Activated CD8-positive, alpha-beta T cell treated with anti-CD3 and anti-CD28 coated beads for 36 hours (primary cell): Measurements from ENCODE around the gene LAMA1. TPM values are rescaled to one million over a fixed set of nuclear protein-coding genes. Genes with fewer than 3 reads are reported as not detected.

Experiments used
- ATAC-seq: fragments of 200-7000 bp; cut with Tn5 transposase; one replicate; pipeline ENCODE4 v1.10.0; 2021; ENCODE audit warnings: mild to moderate bottlenecking, moderate library complexity
- CTCF ChIA-PET: fragments of 350-600 bp; sonication (Branson Sonifier 250); formaldehyde crosslinking; loops from one replicate; lab custom pipeline; 2021; ENCODE audit warnings: antibody characterized with exemption; lab: Charles Lee
- POLR2A ChIA-PET: fragments of 350-600 bp; sonication (Branson Sonifier 250); formaldehyde crosslinking; loops from one replicate; lab custom pipeline; 2021; ENCODE audit warnings: antibody characterized with exemption; lab: Charles Lee
- DNase-seq: peaks from one replicate; pipeline ENCODE4 v3.0.0-alpha.2; 2020
- H3K27ac Mint-ChIP-seq: one replicate; pipeline ENCODE4 v1.8.0; 2021; ENCODE audit warnings: mild to moderate bottlenecking, mixed read lengths
- H3K27me3 Mint-ChIP-seq: one replicate; pipeline ENCODE4 v1.8.0; 2021; ENCODE audit warnings: mixed read lengths
- H3K36me3 Mint-ChIP-seq: one replicate; pipeline ENCODE4 v1.8.0; 2021; ENCODE audit warnings: low read depth, mixed read lengths
- H3K4me1 Mint-ChIP-seq: one replicate; pipeline ENCODE4 v1.8.0; 2021; ENCODE audit warnings: low read depth, mixed read lengths
- H3K4me3 Mint-ChIP-seq: one replicate; pipeline ENCODE4 v1.8.0; 2021; ENCODE audit warnings: mild to moderate bottlenecking, moderate library complexity, mixed read lengths
- H3K9me3 Mint-ChIP-seq: one replicate; pipeline ENCODE4 v1.8.0; 2021; ENCODE audit warnings: mixed read lengths
- intact Hi-C: fragments of 100-400 bp; cut with micrococcal nuclease; formaldehyde crosslinking; loops from one replicate; pipeline ENCODE4 v1.10.0; 2022
- total RNA-seq, 2 experiments: library from RNA; stranded (reverse); gene quantifications; one replicate each; pipeline ENCODE4 v1.2.3, GENCODE V29; 2021
- TF ChIP-seq, protein P1 (sequence below): fragments of 200-600 bp; IDR thresholded peaks from one replicate; pipeline ENCODE4 v1.8.0; 2022; ENCODE audit warnings: antibody characterized with exemption, mild to moderate bottlenecking

The LAMA1 gene
- total RNA-seq, 2 experiments from 2014 or later: not detected

DNA sequence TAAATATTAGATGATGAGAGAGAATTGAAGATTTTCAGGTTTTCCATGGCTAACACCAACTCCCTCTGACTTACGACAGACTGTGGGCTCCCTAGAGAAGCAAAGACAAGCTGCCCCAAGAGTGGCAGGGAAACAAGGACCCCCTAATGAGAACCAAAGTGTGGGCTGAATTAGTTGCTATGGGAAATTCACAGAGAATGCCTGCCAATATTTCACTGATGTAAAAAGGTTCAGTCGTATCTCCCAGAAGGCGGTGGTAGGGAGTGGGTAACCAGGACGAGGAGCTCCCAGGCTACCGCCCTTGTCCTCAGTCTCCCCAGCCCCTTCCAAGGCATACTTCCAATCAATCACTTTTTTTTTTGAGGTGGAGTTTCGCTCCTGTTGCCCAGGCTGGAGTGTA is 113.6 kb downstream of the LAMA1 start:
- intact Hi-C loops: no loop called here
- Mint-ChIP-seq H3K27me3 (no peaks in the 10 kb centered on the region), H3K4me3 (no peak overlapping the region), H3K27ac (no peak overlapping the region), H3K36me3 (no peaks in the 10 kb centered on the region), H3K9me3 (no peaks in the 10 kb centered on the region), H3K4me1 (no peaks in the 10 kb centered on the region)
- TF ChIP-seq, protein P1, sequence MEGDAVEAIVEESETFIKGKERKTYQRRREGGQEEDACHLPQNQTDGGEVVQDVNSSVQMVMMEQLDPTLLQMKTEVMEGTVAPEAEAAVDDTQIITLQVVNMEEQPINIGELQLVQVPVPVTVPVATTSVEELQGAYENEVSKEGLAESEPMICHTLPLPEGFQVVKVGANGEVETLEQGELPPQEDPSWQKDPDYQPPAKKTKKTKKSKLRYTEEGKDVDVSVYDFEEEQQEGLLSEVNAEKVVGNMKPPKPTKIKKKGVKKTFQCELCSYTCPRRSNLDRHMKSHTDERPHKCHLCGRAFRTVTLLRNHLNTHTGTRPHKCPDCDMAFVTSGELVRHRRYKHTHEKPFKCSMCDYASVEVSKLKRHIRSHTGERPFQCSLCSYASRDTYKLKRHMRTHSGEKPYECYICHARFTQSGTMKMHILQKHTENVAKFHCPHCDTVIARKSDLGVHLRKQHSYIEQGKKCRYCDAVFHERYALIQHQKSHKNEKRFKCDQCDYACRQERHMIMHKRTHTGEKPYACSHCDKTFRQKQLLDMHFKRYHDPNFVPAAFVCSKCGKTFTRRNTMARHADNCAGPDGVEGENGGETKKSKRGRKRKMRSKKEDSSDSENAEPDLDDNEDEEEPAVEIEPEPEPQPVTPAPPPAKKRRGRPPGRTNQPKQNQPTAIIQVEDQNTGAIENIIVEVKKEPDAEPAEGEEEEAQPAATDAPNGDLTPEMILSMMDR: no peak
- DNase-seq (no peak), ATAC-seq (no peak)
- ChIA-PET POLR2A (no interaction called here), CTCF (no interaction called here)

DNA sequence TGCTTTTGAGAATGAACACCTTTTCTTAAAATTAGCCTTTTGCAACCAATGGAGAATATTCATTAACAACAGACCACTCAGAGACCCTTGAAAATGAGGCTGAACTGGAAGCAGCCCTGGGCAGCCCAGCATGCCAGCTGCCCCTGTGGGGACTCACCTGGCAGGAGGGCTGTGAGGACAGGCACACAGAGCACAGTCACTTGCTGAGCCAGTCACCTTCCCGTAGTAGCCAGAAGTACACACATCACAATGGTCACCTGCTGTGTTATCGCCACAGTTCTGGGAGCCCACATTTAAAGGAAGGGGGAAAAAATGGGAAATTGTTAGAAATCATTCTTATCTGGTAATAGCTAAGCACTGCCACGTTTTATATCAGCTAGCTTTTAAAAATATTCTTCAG is 115.5 kb downstream of the LAMA1 start:
- CTCF ChIA-PET: no interaction called here
- intact Hi-C loops: no loop called here
- DNase-seq (no peak), ATAC-seq (no peak)
- no peaks in the 10 kb centered on the region for H3K27me3 Mint-ChIP-seq
- no peak overlapping the region for H3K4me3 Mint-ChIP-seq
- POLR2A ChIA-PET: no interaction called here
- no peaks in the 10 kb centered on the region for H3K36me3 Mint-ChIP-seq
- TF ChIP-seq, protein P1: no peak
- no peak overlapping the region for H3K27ac Mint-ChIP-seq
- H3K4me1 Mint-ChIP-seq: no peaks in the 10 kb centered on the region
- no peaks in the 10 kb centered on the region for H3K9me3 Mint-ChIP-seq

DNA sequence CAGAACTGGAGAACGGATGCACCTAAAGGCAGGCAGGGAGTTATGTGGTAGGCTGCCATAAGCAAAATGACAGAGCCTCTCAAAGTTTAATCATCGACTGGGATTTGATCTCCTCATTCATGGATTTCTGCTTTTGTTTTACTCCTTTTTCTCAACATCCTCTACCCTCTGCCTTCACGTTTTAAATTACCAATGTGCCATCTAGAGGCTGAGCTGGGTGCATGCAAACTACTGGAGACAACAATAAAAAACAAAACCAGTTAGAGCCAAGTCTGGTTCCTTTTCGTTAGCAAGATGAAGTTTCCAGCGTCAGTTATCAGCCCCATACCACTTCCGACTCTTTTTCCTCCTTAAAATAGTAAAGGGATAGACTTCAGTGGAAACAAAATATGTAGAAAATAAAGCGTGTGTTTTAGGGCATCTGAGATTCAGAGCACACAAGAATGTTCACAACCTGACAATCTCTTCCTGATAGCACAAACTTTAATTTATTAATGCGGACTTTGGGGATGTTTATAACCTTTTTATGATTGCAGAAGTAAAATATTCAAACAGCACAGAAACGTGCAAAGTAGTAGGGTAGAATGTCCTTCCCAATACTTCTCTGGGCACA is 117.0 kb downstream of the LAMA1 start:
- DNase-seq (no peak), ATAC-seq (no peak)
- intact Hi-C loops: no loop called here
- ChIA-PET POLR2A (no interaction called here), CTCF (no interaction called here)
- H3K27me3 Mint-ChIP-seq: no peaks in the 10 kb centered on the region
- no peaks in the 10 kb centered on the region for H3K36me3 Mint-ChIP-seq
- no peaks in the 10 kb centered on the region for H3K9me3 Mint-ChIP-seq
- H3K4me3 Mint-ChIP-seq: no peak overlapping the region
- TF ChIP-seq, protein P1: no peak
- no peak overlapping the region for H3K27ac Mint-ChIP-seq
- H3K4me1 Mint-ChIP-seq: no peaks in the 10 kb centered on the region

DNA sequence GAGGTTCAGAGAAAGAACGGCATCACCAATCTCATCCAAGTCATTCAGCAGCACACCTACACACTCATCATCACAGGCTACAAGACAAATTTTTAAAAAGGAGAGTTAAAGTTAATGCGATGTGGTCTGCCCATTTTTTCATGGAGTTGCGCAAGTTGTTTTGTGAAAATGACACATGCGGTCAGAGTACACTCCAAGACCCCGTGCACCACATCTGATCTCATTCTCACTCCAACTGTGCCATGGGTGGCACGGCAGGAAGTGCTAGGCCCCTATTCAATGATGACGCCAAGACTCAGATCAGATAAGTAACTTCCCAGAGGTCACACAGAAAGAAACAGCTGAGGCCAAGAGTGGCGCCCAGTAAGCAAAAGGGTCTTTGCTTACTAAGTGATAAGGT is 119.8 kb downstream of the LAMA1 start:
- Mint-ChIP-seq H3K36me3 (no peaks in the 10 kb centered on the region), H3K4me1 (no peaks in the 10 kb centered on the region), H3K27me3 (no peaks in the 10 kb centered on the region), H3K9me3 (no peaks in the 10 kb centered on the region), H3K4me3 (no peak overlapping the region), H3K27ac (no peak overlapping the region)
- ChIA-PET POLR2A (no interaction called here), CTCF (no interaction called here)
- TF ChIP-seq, protein P1: no peak
- DNase-seq (no peak), ATAC-seq (no peak)
- intact Hi-C loops: no loop called here

DNA sequence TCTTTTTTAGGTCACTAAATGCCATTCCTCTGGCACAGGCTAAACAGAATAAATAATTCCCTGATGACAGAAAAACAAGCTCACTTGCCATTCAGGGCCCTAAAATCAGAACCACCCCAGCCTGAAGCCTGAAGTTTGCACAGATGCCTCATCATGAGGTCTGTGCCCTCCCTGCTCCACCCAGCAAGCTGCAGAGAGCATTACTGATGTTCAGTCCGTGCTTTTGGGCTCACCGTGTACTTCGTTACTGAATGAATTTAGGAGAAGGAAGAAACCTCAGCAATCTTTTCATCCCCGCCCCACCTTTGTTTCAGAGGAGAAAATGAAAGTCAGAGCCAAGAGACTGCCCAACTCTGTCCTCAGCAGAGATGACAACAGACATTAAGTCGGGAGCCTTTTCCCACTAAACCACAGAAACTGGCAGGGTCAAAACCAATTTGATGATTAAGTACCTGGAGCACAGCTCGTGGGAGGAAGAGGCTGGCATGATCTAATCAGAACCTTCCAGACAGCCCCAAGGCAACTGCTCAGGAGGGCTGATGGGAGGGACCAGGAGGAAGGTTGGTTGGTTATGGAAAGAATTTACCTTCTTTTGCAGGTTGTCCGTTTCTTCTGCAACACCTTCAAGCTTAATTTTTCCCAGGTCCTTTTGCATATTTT is 122.7 kb downstream of the LAMA1 start:
- no peaks in the 10 kb centered on the region for H3K36me3 Mint-ChIP-seq
- H3K27me3 Mint-ChIP-seq: no peaks in the 10 kb centered on the region
- H3K9me3 Mint-ChIP-seq: no peaks in the 10 kb centered on the region
- intact Hi-C loops: no loop called here
- POLR2A ChIA-PET: no interaction called here
- TF ChIP-seq, protein P1: no peak
- no peak overlapping the region for H3K4me3 Mint-ChIP-seq
- ATAC-seq: no peak
- DNase-seq: no peak
- CTCF ChIA-PET: no interaction called here
- H3K4me1 Mint-ChIP-seq: no peaks in the 10 kb centered on the region
- H3K27ac Mint-ChIP-seq: no peak overlapping the region
